ENCODE results near the gene SLC32A1.

Gene SLC32A1

DNA sequence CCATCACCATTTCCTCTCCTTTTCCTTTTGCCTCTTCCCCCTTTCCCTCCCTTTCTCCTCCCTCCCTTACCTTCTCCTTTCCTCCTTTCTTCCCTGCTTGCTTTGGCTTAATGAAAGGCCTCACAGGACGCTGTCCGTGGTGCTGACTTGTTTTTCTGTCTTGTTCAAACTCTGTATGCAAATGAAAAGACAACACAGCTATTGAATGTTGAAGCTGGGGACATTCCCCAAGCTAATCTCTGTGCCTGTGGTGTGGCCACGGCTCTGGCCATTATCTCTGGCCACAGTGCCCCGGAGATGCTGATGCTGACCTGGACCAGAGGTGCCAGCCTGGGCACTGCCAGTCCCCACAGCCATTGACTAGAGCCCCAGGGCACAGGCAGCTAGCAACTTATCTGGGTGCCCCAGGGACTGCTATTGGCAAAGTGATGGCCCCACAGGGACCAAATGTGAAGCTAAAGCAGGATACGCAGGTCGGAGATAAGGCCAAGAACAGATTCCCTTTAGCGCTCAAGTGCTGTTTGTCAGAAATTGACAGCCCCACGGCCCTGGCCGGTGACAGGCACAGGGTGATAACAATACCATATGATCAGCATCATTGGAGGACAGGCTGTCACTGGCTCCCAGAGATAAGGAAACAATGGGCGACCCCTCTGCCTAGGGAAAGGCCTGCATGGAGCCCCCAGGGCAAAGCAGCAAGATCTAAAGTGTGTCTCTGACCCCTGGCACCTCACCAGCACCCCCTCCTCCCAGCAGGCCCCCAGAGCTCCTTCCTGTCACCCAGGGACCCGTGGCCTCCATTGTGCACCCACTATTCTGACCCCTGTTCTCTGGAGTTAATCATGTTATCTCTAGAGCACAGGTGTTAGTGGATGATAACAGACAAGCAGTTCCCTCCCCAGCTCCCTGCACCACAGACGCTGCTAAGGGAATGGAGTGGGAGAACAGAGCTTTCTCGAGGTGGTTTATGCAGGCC, 31.6 kb upstream of the SLC32A1 start:
- TF ChIP-seq, protein P1, sequence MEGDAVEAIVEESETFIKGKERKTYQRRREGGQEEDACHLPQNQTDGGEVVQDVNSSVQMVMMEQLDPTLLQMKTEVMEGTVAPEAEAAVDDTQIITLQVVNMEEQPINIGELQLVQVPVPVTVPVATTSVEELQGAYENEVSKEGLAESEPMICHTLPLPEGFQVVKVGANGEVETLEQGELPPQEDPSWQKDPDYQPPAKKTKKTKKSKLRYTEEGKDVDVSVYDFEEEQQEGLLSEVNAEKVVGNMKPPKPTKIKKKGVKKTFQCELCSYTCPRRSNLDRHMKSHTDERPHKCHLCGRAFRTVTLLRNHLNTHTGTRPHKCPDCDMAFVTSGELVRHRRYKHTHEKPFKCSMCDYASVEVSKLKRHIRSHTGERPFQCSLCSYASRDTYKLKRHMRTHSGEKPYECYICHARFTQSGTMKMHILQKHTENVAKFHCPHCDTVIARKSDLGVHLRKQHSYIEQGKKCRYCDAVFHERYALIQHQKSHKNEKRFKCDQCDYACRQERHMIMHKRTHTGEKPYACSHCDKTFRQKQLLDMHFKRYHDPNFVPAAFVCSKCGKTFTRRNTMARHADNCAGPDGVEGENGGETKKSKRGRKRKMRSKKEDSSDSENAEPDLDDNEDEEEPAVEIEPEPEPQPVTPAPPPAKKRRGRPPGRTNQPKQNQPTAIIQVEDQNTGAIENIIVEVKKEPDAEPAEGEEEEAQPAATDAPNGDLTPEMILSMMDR (IDR thresholded peaks at IDR 0.05; ENCODE audit: extremely low read depth, missing control alignments), result no peak
- DNase-seq (ENCODE audit: low spot score), result peak; percentile 50

DNA sequence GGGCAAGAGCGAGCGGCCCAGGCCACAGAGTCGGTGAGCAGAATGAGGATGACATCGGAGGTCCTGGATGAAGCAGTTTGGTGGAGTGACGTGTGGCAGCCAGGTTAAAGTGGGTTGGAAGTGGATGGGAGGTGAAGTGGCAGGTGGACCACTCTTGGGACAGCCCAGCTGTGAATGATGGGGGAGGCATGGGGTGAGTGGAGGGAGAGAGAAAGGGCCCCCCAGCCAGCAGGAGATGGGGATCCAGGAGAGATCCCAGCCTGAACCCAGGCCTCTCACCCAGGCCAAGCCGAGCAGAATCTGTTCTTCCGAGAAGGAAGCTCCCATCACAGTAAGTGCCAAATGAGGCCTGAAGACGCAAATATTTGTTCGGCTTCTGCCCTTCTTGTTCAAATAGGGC, 27.0 kb upstream of the SLC32A1 start:
- TF ChIP-seq, protein P1 (IDR thresholded peaks at IDR 0.05; ENCODE audit: extremely low read depth, missing control alignments), result no peak
- DNase-seq (ENCODE audit: low spot score), result no peak

DNA sequence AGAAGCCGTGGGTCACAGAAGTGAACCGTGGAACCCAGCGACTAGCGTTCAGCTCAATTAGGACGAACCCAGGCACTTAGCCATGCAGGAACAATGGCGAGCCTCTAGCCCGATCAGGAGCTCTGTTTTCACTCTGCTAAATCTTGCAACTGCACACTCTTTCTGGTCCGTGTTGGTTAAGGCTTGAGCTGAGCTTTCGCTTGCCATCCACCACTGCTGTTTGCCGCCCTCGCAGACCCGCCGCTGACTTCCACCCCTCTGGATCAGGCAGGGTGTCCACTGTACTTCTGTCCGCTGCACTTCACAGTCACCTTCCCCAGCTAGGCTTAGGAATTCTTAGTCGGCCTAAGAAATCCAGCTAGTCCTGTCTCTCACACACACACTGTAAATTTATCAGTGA, 25.7 kb upstream of the SLC32A1 start:
- no peak for DNase-seq (ENCODE audit: low spot score)
- TF ChIP-seq, protein P1 (IDR thresholded peaks at IDR 0.05; ENCODE audit: extremely low read depth, missing control alignments), result no peak

DNA sequence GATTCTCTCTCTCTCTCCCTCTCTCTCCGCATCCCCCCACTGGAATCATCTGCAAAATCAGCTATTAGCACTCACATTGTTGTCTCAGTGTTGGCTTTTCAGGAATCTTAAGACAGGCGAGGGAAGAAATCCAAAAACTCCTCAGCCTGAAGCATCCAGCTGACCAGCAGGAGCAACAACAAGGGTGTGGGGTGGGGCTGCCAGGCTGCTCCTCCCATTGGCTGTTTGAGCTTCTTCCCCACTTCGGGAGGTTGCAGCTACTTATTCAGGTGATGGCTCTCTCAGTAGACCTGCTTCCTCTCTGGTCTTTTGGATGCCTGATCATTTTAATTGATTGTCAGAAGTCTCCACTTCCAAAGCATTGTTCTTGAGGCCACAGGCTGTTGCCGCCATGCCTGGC, 24.1 kb upstream of the SLC32A1 start:
- no peak for DNase-seq (ENCODE audit: low spot score)

DNA sequence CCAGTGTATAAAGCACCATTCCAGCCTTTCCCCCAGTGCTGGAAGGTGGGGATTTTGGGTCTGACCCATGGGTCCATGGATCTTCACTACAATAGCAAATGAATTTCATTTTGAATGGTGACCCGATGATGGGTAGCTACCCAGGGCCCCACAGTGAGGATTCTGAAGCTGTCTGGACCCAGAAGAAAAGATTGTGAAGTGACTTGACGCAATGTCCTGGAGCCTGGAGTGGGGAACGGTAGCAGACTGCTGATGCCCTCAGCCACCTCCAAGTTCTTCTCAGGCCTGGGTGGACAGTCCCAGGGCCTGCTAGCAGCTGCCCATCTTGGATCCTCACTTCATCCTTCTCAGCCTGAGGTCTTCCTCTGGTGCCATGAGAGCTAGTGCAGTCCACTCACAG, 23.4 kb upstream of the SLC32A1 start:
- DNase-seq (ENCODE audit: low spot score), result no peak
- TF ChIP-seq, protein P1 (IDR thresholded peaks at IDR 0.05; ENCODE audit: extremely low read depth, missing control alignments), result no peak

More for the DNA sequence above, 24.1 kb upstream of the SLC32A1 start:
- TF ChIP-seq, protein P1 (IDR thresholded peaks at IDR 0.05; ENCODE audit: extremely low read depth, missing control alignments), result no peak

DNA sequence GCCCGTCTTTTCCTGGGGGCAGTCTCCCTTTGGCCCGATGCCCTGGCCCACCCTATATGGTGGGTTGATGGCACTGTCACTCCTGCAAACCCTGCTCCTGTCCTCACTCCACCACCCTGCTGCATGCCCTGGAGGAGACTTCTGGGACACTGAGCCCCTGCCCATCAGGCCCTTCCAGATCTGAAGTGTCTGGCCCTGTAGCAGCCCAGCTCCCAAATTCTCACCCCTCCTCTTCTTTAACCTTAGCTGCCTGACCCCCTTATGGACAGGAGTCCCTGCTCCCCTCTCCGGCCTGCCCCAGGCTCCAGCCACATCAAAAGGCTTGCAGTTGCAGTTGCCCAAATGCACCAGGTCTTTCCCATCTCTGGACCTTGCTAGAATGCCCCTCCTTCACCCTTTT, 20.8 kb upstream of the SLC32A1 start:
- TF ChIP-seq, protein P1 (IDR thresholded peaks at IDR 0.05; ENCODE audit: extremely low read depth, missing control alignments), result no peak

DNA sequence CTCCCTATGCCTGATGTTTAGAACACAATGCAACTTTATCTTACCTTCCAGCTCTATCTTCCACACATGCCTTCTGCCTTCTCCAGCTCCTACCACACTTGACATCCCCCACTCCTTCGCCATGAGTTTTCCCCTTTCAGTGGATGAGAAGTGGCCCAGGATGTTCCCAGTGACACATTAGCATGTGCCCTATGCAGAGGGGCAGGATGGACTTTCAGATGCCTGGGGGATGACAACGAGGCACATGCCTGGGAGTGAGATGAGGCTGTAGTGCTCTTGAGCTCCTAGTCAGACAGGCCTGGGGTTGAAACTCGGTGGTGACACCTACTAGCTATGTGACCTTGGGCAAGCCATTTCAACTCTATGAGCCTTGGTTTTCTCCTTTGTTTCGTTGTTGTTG, 20.1 kb upstream of the SLC32A1 start:
- no peak for DNase-seq (ENCODE audit: low spot score)

More for the DNA sequence above, 20.8 kb upstream of the SLC32A1 start:
- no peak for DNase-seq (ENCODE audit: low spot score)

More for the DNA sequence above, 20.1 kb upstream of the SLC32A1 start:
- TF ChIP-seq, protein P1 (IDR thresholded peaks at IDR 0.05; ENCODE audit: extremely low read depth, missing control alignments), result no peak

Data from GM20000 (cell line).